Measurements from ENCODE around the gene SLC12A8. TPM values are rescaled to one million over a fixed set of nuclear protein-coding genes. Genes with fewer than 3 reads are reported as not detected.

Gene SLC12A8
- total RNA-seq, 1 donor from 2014 or later: 9.0 TPM

GRCh38 chr3:125054062-125054448 lies 158.5 kb downstream of the SLC12A8 start:
- no peak for DNase-seq

GRCh38 chr3:125053304-125053699 lies 159.2 kb downstream of the SLC12A8 start:
- no peak for DNase-seq

DNA sequence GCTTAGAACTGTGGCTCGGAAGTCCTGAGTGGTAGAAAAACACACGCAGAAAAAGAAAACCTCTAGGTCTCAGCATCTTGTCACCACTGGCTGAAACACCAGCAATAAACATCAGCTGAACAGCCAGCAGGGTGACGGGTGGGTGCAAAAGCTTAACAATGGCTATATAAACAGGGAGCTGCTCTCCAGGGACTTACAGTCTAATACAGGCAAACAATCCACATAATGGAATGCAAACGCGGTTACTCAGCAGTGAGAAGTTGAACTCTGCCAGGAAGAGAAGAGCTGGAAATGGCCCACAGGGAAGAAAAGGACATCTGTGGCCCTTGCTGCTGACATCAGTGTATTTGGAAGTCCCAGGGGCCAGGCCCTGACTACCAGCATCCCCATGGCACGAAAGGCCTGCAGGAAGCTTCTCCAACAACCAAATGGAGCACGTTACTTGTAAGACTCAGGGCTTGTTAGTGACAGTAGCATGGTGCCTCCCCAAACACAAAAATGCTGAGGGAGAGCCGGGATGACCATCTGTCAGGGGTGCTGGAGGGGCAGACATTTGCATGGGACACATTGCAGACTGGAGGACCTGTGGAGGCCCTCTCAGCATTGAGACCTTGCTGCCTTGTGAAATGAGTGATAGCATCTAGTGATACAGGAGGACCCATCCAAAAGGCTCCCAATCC lies 159.8 kb downstream of the SLC12A8 start:
- peak; percentile 41 for DNase-seq

DNA sequence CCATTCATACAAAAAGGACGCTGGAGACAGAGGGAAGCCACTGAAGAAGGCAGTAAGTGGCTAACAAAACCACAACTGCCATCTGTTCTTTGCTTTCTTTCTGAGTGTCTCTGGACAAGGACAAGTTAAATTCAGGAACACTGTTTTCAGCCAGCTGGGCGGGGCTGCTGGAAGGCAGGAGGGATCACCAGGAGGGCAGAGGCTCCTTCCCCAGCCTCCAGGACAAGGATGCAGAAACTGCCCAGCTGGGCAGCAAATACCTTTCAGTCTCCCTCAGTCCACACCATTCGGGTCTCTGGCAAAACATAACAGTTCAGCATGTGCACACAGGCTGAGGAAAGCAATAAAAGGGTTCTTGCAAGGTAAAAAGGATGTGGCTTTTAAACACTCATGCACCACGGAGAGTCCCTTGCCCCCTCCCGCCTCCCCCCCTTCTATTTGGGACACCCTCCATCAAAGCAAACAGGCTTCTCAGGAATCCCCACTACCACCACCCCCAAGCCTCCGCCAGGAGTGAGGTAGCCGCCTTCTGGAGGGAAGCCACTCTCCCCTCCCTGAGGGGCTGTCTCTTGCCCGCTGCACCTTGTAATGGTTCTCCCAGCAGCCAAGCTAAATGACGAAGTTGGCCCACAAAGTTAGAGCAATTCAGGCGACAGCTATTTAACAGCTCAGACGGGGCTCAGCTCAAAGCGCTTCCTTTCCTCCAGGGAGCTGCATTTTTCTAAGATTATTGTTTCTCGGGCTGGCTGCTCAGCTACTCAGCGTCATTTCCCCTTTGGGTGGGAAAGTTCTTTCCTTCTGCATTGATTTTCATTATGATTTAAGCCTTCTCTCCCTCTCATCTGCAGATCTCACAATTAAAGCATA lies 160.6 kb downstream of the SLC12A8 start:
- DNase-seq: peak; percentile 64

- no peak for DNase-seq
Observed at GRCh38 chr3:125051205-125051604, 161.3 kb downstream of the SLC12A8 start.

GRCh38 chr3:125050488-125051090 lies 162.0 kb downstream of the SLC12A8 start:
- DNase-seq: no peak

DNA sequence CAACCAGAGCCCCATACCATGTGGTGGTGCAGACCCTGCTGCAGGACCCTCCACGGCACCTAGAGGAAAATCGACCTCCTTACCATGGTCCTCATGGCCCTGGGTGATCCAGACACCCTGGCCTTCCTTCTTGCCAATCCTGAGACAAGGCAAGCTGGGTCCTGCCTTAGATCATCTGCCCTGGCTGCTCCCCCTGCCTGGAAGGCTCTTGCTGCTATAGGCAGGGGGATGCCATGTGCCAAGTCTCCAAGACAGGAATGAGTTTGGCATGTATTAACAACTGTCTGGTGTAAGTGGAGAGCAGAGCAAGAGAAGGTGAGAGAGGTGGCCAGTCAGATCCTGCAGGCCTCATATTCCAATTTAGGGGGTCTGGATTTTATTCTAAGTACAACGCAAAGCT lies 164.3 kb downstream of the SLC12A8 start:
- no peak for DNase-seq

DNA sequence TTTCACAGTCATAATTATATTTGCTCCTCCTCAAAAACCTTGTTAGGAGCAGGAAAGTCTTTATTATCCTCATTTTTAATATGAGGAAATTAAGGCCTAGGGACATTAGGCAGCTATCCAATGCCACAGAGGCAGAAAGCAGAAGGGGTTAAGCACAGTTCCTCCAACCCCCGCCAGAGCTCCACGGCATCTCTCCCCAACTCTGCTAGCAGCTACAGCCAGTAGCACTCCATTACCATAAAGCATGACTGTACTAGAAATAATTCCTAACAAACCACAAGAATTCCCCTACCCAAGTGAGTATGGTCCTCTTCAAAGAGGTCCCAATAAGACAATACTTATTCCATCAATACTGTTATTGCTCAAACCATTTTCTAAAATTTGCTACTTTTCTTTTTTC lies 166.6 kb downstream of the SLC12A8 start:
- no peak for DNase-seq

GRCh38 chr3:125045194-125045593 lies 167.4 kb downstream of the SLC12A8 start:
- DNase-seq: no peak

GRCh38 chr3:125043599-125044151 lies 168.9 kb downstream of the SLC12A8 start:
- DNase-seq: no peak

DNA sequence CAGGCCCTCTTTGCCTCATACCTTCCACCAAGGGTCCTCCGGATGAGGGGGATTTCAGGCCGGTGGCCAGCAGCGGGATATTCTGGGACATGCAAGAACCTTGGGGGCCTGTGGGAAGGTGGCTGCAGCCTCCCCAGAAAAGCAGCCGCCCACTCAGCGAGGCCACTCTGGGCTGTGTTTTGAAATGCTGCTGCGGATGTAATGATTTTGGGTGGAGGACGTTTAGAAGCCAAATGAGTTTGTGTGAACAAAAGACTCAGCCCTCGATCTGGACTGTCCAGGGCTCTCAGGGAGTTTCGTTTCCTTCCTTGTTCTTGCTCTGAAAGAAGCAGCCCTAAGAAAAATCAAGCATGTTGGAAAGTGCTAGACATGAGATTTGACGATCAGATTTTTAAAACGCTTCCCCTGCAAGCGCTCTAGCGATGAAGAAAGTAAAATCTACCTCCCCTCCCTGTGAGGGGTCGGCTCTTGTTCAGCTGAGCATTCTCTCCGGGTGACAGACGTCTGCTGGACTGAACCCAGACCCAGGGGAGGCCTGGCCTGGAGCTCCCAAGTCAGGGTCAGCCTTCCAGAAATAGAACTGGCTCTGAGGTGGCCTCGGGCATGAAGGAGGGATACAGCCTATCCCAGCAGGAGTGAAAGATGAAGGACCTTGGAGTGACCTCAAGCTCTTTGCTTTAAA lies 169.7 kb downstream of the SLC12A8 start:
- peak; percentile 66 for DNase-seq

DNA sequence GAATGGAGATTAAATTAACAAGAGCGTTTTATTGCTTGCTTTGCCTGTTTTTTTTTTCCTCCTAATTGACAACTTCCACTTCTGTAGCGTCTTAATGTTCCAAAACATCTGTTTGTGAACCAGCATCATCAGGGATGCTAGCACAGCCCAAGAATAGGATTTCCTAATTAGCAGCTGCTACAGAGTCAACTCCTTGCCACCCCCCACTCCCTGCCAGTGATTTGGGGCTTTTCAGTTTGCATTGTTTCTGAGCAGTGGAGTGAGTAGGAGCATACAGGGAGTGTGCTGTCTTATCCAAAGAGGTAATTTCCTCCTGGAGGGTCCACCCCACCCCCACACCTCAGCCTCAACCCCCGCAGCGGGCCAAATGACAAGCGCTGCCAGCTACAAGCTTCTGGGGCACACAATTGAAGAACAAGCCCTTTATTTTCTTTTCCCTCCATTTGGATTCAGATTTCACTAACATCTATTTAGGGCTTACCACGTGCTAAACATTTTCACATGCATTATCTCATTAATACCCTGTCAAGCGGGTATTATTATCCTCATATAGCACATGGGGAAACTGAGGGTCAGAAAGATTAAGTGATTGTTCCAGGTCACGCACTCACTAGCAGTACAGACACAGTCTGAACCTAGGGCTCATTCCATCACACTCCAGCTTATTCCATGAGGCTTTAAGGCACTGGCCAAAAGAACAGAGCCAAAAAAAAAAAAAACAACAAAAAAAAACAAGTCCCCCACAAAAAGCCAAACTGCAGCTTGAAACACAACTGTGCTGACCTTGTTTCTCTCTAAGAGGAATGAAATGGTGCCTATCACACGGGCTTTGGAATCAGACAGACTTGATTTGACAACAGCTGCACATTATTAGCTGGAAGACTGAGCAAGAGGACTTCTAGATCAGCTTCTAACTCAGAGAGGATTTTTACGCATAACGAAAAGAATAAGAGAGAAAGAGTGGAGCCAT lies 173.1 kb downstream of the SLC12A8 start:
- peak; percentile 76 for DNase-seq

GRCh38 chr3:125037498-125038150 lies 174.9 kb downstream of the SLC12A8 start:
- no peak for DNase-seq

DNA sequence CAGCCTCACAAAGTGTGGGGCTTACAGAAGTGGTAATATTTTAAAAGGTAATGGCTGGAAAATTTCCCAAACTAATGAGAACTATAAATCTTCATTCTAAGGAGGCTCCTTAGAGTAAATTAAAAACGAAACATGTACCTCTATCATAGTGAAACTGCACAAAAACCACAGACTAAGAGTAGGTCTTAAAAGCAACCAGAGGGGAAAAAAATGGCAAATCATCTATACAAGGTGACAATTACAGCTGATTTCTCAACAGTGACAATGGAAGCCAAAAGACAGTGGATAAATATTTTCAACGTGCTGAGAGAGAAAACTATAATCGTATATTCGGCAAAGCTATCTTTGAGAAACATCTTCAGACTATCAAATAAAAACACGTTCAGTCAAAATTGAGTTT lies 177.3 kb downstream of the SLC12A8 start:
- DNase-seq: no peak

GRCh38 chr3:125033616-125034015 lies 178.9 kb downstream of the SLC12A8 start:
- DNase-seq: no peak

GRCh38 chr3:125033135-125033534 lies 179.4 kb downstream of the SLC12A8 start:
- DNase-seq: peak; percentile 76

- peak; percentile 13 for DNase-seq
Observed at GRCh38 chr3:125032683-125033082, 179.9 kb downstream of the SLC12A8 start.

All from tongue (tissue), 2 donors.